NK-92 (cell line): ENCODE results near the gene NOL8.
A peak's percentile ranks its signal among the peaks of the same experiment; 100 is the strongest.

Source experiments
- DNase-seq: peaks from one replicate; lab custom pipeline; 2025; ENCODE audit not compliant: unreplicated experiment; lab: John Stamatoyannopoulos, UW

NOL8 gene

DNA sequence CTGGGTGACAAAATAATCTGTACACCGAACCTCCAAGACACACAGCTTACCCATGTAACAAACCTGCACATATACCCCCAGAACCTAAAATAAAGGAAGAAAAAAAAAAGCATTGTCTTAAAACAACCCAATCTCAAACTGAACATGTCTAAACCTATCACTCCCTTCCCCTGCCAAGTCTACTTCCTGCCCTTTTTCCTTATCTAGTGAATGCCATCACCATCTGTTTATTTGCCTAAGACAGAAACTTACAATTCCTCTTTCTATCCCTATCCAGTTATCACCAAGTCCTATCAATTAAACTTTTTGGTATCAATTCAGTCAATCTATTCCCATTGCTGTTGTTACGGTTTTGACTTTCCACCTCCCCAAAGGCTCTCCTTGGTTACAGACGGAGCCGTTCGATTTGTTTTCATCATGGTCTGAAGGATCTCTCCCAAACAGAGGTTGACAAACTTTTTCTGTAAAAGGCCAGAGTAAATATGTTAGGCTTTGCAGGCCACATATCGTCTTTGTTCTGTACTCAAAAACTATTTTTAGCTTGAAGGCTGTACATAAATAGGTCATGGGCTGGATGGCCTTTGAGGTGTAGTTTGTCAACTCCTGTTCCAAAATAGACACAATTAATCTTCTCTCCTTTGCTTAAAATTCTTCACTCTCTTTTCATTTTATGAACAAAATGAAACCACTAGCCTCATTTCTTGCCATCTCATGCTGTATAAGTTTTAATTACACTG is 12.1 kb downstream of the NOL8 start:
- DNase-seq = no peak

DNA sequence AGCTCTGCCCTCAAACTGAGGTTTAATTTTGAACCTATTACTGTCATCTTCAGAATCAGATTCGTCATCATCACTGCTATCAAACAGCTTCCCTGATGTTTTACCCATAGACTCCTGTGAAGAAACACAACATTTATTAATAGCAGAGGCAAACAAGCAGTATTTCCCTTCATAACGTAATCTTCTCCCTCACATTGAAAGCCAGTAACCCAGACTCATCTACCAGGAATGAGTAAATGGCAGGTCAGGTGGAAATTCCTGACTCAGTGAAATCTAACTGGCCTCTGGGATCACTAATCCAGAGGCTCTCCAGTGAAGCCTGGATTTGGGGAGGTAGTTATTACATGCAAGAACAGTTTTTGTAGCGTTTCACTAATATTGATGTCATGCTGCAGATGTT is 14.6 kb downstream of the NOL8 start:
- no peak for DNase-seq

DNA sequence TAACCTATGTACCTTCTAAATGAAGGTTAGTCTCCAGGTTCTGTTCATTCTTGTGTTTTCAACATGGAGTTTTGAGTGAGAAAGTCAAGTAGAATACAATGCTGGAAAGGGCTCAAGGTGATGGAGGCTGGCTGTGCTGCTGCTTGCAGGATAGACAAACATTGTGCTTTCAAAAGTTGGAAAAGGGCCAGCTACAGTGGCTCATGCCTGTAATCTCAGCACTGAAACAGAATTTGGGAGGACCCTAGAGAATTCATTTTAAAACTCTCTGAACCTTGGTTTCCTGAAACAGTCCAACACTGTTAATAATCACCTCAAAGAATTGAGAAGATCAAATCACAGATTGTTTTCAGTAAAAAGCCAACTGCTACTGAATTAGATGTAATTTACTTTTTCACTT is 16.3 kb downstream of the NOL8 start:
- DNase-seq = no peak

DNA sequence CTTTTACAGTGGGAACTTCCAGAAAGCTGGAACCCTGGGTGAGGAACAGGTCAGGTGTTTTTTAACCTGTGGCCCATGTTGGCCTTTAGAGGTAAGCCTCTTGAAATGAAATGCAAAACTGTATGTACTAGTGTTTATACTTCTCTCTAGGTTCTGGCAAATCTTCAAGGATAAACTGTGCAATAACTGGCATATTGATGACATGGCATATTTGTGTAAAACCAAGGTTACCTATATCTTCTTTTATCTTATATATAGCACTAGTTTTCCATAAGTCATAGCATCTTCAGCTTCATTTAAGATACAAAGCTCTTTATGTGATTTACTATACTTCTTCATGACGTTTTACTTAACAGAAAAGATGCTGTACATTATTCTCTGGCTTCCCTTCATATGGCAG is 24.2 kb downstream of the NOL8 start:
- no peak for DNase-seq

DNA sequence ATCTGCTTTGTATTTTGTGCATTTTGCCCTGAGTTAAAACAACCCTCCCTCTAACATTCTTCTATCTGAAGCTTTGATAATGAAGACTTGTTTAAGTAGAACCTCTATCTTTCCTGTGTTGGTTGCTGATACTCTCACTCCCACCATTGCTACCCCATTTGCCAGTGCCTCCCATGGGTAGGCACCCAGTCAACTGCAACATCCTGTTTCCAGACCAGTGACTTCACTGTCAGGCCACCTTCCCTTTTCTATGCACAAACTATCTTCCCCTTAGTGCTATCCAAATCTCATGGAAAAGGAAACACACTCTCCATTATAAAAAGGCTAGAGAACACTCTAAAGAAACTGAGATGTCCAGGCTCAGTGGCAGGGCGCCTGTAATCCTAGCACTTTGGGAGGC is 26.0 kb downstream of the NOL8 start:
- DNase-seq = no peak

DNA sequence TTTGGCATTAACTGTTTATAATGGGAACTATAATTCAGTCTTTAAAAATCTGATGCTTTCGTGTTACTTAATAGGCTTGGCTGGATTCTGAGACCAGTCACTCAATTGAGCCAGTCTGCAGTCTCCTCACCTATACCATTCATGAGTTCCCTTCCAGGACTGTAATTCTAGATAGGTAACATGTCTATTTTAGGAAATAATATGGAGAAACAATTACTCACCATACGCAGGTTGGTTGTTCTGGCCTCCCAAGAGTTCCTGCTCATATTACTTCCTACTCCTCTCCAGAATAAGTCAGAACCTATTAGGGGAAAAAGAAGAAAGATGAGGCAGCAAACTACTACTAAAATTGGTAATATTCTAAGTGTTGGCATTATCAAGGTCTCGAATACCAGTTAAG is 27.1 kb downstream of the NOL8 start:
- no peak for DNase-seq

DNA sequence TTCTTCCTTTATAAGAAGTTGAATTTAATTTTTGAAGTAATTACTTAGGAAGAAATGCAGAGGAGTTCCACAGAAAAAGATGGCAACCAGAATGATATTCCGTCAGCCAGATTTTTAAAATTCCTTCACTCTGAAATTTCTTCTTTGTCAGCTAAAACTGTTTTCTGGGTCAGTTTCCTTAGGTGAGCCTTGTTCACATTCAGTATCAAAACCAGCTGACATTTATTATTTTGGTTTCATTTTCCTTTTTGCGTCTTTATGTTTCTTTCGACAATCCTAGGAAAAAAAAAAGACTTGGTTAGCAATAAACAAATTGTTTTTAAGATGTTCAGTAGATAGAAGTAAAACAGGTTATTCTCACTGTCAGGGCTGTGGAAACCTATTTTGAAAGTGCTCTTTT is 27.5 kb downstream of the NOL8 start:
- DNase-seq = no peak

DNA sequence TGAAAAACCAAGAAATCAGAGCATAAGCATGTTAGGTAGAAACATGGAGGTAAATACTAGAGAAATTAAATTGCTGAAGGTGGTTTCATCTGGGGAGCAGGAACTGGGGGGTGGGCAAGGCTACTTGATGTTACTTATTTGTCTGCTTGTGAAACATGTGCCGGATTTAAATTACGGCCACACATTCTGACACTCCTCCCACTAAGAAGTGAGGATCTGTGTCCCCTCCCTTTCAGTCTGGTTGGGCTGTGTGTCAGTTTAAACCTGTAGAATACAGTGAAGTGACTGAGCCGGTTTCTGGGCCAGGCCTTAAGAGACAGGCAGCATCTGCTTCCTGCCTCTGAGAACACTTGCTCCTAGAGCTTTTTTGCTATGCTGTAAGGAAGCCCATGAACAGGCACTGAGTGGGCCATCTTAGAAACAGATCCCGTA is 29.3 kb downstream of the NOL8 start:
- DNase-seq = no peak

DNA sequence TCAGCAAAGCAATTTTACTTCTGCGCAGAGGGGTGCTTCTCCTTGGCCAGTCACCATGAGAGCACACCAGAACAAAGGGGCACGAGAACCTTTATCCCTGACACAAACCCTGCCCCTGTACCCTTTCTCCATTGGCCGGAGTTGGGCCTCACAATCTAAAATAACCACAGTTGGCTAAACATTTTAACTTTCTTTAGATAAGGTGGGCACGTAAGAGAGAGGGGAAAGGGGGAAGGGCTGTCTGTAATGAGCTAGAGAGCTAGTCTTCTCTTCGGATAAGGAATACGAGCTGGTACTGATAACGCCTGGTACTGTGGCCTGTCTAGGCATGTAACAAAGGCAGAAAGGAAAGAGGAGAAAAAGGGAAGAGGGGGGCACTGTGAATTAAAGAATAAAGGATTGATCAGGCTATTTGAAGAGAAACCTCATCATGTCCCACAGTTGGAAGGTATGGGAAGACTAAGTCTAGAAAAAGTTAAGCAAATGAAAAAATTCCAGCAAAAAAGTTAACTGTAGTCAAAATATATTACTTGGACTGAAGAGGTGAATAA is 29.8 kb downstream of the NOL8 start:
- DNase-seq = no peak

DNA sequence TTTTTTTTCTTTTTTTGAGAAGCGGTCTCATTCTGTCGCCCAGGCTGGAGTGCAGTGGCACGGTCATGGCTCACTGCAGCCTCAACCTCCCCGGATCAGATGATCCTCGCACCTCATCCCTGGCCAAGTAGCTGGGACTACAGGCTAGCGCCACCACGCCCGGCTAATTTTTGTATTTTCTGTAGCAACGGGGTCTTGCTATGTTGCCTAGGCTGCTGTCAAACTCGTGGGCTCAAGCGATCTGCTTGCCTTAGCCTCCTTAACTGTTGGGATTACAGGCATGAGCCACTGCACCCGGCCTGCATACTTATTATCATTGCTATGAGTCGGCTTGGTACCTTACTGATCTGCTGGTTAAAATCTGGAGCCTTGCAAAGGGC is 30.9 kb downstream of the NOL8 start:
- no peak for DNase-seq

DNA sequence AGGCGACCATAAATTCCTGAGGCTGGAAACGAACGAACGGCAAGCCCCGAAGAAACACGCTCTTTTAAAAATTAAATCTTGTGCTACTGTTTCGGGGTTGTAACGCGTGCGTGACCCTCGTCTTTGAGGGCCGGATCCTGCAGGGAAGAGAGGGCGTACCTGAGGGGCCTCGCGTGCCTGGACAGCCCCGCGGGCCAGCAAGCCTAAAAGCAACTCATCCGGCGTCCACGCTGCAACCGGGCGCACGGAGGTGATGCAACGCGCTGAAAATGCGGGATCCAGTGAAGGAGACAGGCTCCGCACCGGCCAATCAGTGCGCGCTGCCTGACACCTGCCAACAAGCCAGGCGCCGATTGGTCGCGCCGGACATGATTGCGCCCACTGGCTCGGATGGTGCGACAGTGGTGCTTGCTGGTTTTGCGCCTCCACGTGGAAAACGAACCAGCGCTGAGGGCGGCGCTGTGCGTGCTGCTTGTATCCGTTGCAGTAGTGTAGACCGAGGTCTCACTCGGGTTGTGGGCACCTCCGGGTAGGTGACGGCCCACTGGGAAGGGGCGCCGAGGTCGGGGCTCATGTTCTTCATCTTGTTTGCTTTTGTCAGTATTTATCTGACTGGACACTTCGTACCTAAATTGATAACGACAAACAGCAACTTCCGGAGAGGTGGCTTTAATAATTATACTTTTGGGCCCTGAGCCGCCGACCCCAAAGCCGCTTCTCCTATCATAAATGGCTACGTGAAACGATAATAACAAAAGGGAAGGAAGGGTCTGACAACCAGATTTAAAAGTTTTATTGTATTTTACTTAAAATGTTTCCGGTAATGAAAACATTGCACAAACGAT is 31.5 kb downstream of the NOL8 start, which contains the start of gene IARS1:
IARS1 (minus strand) TSS at position 246 of the 845 bp plus-strand sequence. CDS start 4,278 bp downstream, outside the sequence.
- DNase-seq = peak; percentile 93

DNA sequence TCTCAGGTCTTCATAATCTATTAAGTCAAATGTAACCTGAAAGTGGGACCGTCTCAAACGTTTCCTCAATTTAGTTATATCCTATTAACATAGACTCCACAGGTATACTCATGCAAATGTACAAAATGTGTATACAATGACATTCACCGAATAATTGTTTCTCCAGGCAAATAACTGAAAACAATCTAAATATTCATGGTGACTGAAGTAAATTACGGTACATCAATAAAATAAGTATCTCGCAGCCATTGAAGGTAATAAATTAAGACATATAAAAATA is 32.1 kb downstream of the NOL8 start:
- no peak for DNase-seq

DNA sequence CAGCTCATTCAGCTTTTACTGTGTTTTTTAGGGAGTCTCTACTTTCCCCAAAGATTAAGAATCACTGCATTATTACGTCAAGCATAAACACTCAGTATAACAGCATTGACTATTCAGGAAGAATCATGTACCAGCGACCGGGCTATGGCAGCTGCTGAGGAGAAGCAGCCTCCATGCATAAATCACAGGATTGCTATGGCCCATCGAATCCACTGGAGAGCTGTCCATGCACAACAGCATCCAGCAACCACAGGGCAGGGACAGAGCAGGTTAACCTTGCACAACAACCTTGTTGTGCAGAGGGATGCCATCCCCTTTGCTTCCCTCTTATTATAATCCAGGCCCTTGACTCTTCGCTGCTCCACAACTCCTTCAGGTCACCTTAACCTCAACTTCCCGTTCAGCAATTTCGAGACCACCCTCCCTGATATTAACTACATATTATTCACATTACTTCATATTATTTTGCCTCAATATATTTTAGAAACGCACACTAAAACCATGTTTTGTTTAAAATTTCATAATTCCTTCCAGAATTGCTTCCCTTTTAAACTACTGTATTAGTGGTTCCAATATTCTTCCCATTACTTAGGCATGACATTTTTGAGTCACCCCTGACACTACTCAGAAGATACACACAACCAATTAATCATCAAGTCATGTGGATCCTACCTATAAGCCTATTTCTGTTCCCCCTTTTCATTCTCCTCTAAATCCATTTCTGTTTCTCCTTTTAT is 32.6 kb downstream of the NOL8 start:
- no peak for DNase-seq

DNA sequence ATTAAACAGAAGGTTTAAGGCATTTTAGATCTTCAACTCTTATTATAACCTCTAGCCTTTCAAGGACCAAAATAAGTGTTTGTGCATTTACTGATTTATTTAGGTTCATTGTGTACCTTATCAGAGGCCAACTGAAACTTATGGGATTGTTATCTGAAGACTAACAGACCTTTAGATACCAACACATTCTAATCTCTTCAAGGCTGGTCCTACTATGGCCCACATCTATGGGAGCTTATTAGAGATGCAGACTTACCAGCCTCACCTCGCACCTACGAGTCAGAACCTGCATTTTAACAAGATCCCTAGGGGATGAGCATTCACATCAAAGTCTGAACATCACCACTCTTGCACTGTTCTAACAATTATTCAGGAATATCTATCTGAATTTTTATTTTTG is 33.6 kb downstream of the NOL8 start:
- DNase-seq = no peak

DNA sequence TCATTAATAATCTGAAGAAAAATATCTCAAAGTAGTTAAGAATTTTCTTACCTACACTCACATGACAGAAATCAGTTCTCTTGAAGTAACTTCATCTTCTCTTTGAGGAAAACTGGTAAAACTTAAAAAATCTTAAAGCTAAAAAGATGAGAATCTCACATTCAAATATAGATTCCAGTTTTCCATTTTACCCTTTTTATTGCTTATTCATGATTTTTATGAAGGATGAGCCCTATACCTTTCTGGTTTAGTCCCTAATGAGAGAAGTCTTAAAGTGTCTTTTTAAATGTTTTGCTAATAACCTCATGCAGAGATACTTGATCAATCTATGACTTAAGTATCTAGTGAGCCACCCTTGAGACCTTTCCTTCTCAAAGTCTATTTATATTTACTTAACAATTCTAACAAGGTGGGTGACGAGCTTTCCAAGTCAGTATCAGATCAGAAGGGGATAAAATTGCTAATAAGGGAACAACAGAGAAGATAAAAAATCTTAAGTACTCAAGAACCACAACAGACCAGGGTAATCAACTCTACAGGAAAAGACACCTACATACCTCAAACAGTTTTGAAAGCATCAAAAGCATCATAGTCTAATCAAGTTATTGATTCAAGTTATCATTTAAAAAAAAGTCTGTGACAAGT is 34.2 kb downstream of the NOL8 start:
- DNase-seq = no peak

DNA sequence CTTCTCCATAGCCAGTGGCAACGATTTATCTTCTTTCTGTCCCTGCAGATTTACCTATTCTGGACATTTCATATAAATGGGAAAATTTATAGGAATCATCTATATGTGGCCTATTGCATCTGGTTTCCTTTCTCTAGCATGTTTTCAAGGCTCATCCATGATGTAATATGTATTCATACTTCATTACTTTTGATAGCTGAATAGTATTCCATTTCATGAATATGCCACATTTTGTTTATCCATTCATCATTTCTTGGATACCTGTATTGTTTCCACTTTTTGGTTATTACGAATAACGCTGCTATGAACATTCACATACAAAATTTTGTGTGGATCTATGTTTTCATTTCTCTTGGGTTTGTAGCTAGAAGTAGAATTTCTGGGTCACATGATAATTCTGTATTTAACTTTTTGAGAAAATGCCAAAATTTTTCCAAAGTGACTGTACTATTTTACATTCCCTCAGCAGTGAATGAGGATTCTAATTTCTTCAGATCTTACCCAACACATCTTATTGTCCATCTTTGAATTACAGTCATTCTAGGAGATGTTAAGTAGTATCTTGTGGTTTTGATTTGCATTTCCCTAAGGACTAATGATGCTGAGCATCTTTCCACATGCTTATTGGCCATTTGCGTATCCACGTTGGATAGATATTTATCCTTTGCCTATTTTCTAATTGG is 35.3 kb downstream of the NOL8 start:
- DNase-seq = no peak

DNA sequence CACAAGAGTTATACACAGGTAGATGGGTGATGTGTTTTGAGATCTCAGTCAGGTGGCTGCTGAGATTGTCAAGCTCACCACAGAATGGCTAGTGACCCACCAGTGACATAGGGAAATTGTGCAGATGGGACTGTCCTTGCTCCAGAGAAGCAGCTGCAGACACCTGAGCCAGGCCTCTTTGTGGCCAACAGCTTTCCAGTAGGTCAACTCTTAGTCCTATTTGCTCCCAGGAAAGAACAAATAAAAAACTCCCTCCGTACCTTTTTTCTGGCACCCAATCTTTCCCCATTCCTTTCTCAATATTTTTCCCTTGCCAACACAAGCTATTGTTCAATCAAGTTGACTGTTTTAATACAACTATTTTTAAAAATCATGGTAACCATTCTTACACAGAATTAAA is 45.8 kb downstream of the NOL8 start:
- DNase-seq = no peak

DNA sequence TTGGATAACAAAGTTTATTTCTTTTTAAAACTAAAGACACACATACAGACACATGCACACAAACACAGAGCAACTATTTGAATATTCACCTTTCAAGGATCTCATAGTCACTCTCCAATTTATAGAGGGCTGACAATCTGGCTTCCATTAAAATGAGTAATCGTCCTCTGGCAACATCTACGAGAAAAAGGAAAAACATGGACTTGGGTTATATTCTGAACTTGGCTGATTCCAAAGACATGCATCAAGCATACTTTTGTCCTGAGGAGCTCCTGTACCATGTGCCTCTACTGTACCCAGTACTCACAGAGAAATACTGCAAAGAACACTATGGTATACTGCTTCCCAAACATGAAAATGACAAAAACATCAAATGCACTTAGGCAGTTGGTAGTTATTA is 47.0 kb downstream of the NOL8 start:
- no peak for DNase-seq

DNA sequence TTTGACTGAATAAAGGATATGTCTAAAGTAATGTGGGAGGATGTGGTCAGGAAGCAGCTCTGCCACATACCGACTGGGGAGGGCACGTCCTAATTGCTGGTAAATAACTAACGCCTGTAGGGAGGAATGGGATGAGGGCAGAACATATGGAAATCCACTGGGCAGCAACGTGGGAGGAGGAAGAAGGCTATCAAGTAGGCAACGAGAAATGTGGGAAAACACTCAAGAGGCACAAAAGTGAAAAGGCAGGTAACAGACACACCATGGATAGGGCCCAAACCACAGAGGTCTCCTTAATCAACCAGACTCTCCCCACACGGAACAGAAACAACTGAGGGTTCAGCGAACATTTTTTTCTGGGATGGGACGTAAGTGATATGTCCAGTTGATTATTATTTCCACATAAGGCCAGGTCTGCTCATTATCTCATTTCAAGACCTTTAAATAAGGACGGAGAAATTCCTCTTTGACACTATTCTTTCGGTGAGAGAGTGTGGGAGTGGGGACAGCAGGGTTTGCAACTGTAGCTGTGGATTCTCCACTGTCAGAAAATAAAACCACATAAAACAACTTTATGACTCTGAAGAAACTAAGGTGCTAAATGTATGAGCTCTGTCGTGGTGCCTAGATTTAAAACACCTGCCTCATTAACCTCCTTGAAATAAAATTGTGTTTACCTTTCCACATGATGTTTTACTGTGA is 48.7 kb downstream of the NOL8 start:
- no peak for DNase-seq

DNA sequence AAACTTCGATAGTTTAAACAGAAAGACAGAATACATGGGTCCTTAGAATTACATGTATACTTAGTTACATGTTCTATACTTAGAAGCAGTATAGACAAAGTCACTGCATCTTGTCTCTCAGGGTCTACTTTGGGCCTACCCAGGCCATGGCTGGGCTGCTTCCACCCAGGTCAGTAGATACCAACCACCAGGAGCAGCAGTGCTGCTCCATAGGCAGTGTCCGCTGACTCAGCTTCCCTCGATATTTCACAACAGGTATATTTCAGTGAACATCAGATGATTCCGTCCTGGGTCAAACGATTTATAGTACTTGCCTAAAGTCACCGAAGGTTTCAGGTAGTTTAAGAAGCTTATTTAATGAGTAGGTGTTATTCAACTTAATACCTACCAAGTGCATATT is 49.6 kb downstream of the NOL8 start:
- DNase-seq = no peak
